ENCODE measurements around the gene NF1. TPM values are rescaled to one million over a fixed set of nuclear protein-coding genes. Genes with fewer than 3 reads are reported as not detected.
"Not testable (repeated sequence)": the region's sequence is repeated elsewhere in the genome, so short reads cannot be mapped to it uniquely, and the experiment has no call there.

The NF1 gene
- total RNA-seq, 1 donor: 67.0 TPM

GRCh38 chr17:31310260-31310659 lies 215.5 kb downstream of the NF1 start:
- peaks cover 18% of the 10 kb centered on the region for H3K79me2 ChIP-seq (ENCODE audit: insufficient read depth, low read length)
- H3K27ac ChIP-seq (ENCODE audit: low read depth, low read length): no peak overlapping the region
- no peak for TF ChIP-seq CTCF (IDR thresholded peaks at IDR 0.05; ENCODE audit: extremely low read depth, low read depth, low read length)
- peaks cover 12% of the 10 kb centered on the region for H3K4me1 ChIP-seq (ENCODE audit: insufficient read depth, low read length)
- H3K36me3 ChIP-seq (ENCODE audit: insufficient read depth, low read length): peaks cover 2% of the 10 kb centered on the region
- H3K4me2 ChIP-seq (ENCODE audit: insufficient read depth, low read length): no peak overlapping the region
- no peak overlapping the region for H2AFZ ChIP-seq (ENCODE audit: low read length)
- H3K4me3 ChIP-seq (ENCODE audit: insufficient read depth, low read length): no peak overlapping the region
- H3K27me3 ChIP-seq (ENCODE audit: insufficient read depth, low read length): no peaks in the 10 kb centered on the region
- H4K20me1 ChIP-seq (ENCODE audit: insufficient read depth, low read length): no peaks in the 10 kb centered on the region
- no peak for DNase-seq (ENCODE audit: insufficient read length, low spot score, missing footprints)
- H3K9me3 ChIP-seq (ENCODE audit: low read depth, low read length): no peaks in the 10 kb centered on the region

DNA sequence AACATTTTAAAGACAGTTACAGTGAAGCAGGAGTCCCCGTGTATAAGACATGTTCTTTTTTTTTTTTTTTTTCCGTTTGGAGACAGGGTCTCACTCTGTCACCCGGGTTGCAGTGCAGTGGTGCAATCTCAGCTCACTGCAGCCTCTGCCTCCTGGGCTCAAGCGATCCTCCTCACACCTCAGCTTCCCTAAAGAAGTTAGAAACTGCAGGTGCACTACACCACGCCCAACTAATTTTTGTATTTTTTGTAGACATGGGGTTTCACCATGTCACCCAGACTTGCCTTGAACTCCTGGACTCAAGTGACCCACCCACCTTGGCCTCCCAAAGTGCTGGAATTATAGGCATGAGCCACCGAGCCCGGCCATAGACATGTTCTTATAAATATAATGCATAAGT lies 216.1 kb downstream of the NF1 start:
- no peak for TF ChIP-seq CTCF (IDR thresholded peaks at IDR 0.05; ENCODE audit: extremely low read depth, low read depth, low read length)
- Histone ChIP-seq H3K36me3 (ENCODE audit: insufficient read depth, low read length) (peaks cover 2% of the 10 kb centered on the region), H3K4me3 (ENCODE audit: insufficient read depth, low read length) (no peak overlapping the region), H3K79me2 (ENCODE audit: insufficient read depth, low read length) (peaks cover 16% of the 10 kb centered on the region), H3K9me3 (ENCODE audit: low read depth, low read length) (no peaks in the 10 kb centered on the region), H3K27me3 (ENCODE audit: insufficient read depth, low read length) (no peaks in the 10 kb centered on the region), H4K20me1 (ENCODE audit: insufficient read depth, low read length) (no peaks in the 10 kb centered on the region), H2AFZ (ENCODE audit: low read length) (no peak overlapping the region), H3K4me1 (ENCODE audit: insufficient read depth, low read length) (peaks cover 12% of the 10 kb centered on the region), H3K27ac (ENCODE audit: low read depth, low read length) (no peak overlapping the region), H3K4me2 (ENCODE audit: insufficient read depth, low read length) (no peak overlapping the region)
- no peak for DNase-seq (ENCODE audit: insufficient read length, low spot score, missing footprints)

GRCh38 chr17:31311526-31311925 lies 216.7 kb downstream of the NF1 start:
- no peak overlapping the region for H3K4me3 ChIP-seq (ENCODE audit: insufficient read depth, low read length)
- peaks cover 2% of the 10 kb centered on the region for H3K36me3 ChIP-seq (ENCODE audit: insufficient read depth, low read length)
- TF ChIP-seq CTCF (IDR thresholded peaks at IDR 0.05; ENCODE audit: extremely low read depth, low read depth, low read length): no peak
- H3K4me1 ChIP-seq (ENCODE audit: insufficient read depth, low read length): peaks cover 16% of the 10 kb centered on the region
- DNase-seq (ENCODE audit: insufficient read length, low spot score, missing footprints): no peak
- peaks cover 14% of the 10 kb centered on the region for H3K79me2 ChIP-seq (ENCODE audit: insufficient read depth, low read length)
- H2AFZ ChIP-seq (ENCODE audit: low read length): no peak overlapping the region
- no peak overlapping the region for H3K27ac ChIP-seq (ENCODE audit: low read depth, low read length)
- no peaks in the 10 kb centered on the region for H3K9me3 ChIP-seq (ENCODE audit: low read depth, low read length)
- H3K4me2 ChIP-seq (ENCODE audit: insufficient read depth, low read length): no peak overlapping the region
- H3K27me3 ChIP-seq (ENCODE audit: insufficient read depth, low read length): no peaks in the 10 kb centered on the region
- no peaks in the 10 kb centered on the region for H4K20me1 ChIP-seq (ENCODE audit: insufficient read depth, low read length)

DNA sequence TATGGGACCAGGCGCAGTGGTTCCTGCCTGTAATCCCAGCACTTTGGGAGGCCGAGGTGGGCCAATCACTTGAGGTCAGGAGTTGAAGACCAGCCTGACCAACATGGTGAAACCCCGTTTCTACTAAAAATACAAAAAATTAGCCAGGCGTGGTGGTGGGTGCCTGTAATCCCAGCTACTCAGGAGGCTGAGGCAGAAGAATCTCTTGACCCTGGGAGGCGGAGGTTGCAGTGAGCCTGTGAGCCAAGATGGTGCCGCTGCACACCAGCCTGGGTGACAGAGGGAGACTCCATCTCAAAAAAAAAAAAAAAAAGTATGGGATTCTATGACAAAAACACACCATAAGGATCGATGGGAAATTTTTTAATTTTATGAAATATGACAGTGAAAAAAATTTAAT lies 217.4 kb downstream of the NF1 start:
- not testable (repeated sequence) for H3K36me3 ChIP-seq (ENCODE audit: insufficient read depth, low read length); H3K9me3 ChIP-seq (ENCODE audit: low read depth, low read length); H3K4me2 ChIP-seq (ENCODE audit: insufficient read depth, low read length); H3K27ac ChIP-seq (ENCODE audit: low read depth, low read length); H3K4me3 ChIP-seq (ENCODE audit: insufficient read depth, low read length); H4K20me1 ChIP-seq (ENCODE audit: insufficient read depth, low read length); DNase-seq (ENCODE audit: insufficient read length, low spot score, missing footprints); H3K27me3 ChIP-seq (ENCODE audit: insufficient read depth, low read length); H2AFZ ChIP-seq (ENCODE audit: low read length)
- Histone ChIP-seq H3K79me2 (ENCODE audit: insufficient read depth, low read length) (peaks cover 12% of the 10 kb centered on the region), H3K4me1 (ENCODE audit: insufficient read depth, low read length) (peaks cover 16% of the 10 kb centered on the region)
